Smooth muscle cell of the brain vasculature (primary cell): Measurements from ENCODE around the gene CYP2U1.
"Not testable (repeated sequence)": the region's sequence is repeated elsewhere in the genome, so short reads cannot be mapped to it uniquely, and the experiment has no call there.

Source experiments
- DNase-seq: peaks from one replicate; pipeline ENCODE4 v3.0.0-alpha.2; 2012; ENCODE audit warnings: low read depth, low spot score

Gene CYP2U1

DNA sequence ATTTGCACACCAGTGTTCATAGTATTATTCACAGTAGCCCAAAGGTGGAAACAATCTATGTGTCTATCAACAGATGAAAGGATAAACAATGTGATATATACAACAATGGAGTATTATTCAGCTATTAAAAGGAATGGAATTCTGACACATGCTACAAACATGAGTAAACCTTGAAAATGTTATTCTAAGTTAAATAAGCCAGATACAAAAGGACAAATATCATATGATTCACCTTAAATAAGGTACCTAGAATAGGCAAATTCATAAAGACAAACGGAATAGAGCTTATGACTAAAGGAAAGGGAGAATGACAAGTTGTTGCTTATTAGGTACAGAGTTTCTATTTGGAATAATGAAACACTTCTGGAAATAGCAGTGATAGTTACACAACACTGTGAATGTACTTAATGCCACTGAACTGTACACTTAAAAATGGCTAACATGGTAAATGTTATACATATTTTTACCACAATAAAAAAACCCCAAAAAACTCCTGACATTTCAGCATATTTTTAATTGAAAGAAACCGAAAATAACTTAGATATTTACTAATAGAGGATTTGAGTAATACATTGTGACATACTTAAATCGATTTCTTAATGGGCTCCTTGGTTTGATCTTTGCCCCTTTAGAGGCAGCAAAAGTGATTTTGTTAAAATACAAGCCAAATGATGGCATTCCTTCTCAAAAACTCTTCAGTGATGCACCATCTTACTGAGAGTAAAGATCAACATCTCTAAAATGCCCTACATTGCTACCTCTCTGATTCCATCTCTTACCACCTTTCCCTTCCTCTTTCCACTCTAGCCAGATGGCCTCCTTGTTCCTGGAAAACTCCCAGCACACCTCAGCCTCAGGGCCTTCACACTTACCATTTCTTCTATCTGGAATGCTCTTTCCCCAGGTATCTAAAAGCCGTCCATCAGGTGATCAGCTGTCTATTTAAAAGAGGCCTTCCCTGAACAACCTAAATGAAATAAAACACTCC is 8.6 kb upstream of the CYP2U1 start:
- DNase-seq, result no peak

DNA sequence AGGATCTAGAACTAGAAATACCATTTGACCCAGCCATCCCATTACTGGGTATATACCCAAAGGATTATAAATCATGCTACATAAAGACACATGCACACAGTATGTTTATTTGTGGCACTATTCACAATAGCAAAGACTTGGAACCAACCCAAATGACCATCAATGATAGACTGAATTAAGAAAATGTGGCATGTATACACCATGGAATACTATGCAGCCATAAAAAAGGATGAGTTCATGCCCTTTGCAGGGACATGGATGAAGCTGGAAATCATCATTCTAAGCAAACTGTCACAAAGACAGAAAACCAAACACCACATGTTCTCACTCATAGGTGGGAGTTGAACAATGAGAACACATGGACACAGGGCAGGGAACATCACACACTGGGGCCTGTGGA is 5.6 kb upstream of the CYP2U1 start:
- not testable (repeated sequence) for DNase-seq

DNA sequence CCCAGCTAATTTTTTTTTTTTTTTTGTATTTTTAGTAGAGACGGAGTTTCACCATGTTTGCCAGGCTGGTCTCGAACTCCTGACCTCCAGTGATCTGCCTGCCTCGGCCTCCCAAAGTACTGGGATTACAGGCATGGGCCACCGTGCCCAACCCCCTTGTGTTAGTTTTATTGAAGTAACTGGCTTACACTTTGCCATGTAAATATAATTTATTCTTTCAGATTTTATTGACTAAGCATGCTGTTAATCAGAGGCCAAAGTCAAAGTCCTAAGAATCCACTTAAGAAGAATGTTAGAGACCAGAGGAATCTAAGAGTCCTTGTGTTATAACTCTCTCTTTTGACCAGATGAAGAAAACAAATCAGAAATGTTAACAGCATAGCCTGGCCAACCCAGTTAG is 4.5 kb upstream of the CYP2U1 start:
- not testable (repeated sequence) for DNase-seq

DNA sequence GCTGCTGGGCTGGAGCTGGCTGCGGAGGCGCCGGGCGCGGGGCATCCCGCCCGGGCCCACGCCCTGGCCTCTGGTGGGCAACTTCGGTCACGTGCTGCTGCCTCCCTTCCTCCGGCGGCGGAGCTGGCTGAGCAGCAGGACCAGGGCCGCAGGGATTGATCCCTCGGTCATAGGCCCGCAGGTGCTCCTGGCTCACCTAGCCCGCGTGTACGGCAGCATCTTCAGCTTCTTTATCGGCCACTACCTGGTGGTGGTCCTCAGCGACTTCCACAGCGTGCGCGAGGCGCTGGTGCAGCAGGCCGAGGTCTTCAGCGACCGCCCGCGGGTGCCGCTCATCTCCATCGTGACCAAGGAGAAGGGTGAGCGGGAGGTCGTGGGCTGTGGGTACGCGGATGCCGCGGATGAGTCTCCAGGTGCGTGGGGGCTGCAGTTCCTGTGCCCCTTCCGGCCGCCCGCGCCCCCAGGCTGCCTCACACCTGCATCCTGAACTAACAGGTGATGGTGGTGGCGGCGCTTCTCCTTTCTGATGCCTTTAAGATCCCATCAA is 499 bp downstream of the CYP2U1 start:
- no peak for DNase-seq

DNA sequence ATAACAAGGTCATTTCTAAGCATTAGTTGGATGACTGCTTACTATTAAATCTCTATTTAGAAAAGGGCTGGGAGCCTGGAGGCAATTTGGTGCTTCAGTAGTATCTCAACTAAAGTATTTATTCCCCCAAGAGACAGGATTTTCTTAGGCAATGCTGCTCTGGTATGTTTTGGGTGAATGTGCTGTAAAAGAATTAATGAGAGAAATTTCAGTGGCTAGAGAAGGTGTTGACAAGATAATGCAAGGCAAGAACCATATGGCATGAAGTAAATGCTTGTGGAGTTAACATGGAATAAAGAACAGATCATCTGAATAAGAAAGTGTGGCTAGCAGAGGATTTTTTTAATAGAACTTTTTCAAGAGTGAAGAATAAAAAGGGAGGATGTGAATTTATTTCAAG is 3.9 kb downstream of the CYP2U1 start:
- DNase-seq, result no peak

DNA sequence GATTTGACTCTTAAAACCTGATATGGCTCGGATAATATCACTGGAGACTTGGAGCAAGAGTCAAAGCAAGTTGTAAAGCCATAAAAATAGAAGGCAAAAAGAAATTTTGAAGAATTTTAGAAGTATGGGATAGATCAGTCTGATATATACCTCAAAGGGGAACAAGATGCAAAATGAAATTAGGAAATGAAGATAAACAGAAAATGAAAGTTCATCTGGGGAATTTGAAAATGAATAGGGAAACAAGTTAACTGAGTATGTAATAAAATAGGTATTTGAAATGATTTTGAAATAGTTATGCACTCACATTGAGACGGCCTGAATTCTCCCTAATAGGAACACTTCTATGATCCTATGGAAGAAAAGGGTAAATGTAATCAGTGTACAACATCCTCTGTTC is 5.7 kb downstream of the CYP2U1 start:
- DNase-seq, result no peak

DNA sequence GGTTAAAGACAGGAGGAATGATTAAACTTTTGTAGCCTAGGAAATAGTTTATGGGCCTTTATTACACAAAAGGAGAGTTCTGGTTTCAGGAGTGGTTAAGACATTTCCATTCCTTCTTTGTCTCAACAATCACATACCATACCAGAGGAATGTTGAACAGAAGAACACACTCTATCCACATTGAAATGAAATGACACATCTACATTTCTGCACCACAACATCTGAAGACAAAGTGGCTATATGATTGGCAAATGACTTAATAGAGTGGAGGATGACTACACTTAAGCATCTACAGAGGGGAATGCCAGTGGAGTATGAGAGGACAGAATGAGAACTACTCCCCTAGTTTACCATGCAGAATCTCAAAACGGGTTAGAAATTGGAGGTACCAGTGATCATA is 8.0 kb downstream of the CYP2U1 start:
- DNase-seq, result no peak

DNA sequence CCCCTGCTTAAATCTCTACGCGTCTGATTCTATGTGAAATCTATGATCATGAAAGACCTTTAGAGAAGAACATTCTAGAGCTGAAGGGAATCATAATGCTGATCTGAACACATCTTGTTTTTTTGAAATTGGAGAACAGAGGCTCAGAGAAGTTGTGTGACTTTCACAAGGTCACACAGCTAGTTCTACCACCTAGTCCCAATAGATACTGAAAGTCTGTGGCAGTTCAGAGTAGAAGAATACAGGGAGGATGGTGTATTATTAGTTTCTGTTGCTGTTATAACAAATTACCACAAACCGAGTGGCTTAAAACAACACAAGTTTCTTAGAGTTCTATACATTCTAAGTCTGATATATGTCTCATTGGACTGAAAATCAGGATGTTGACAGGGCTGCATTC is 14.5 kb downstream of the CYP2U1 start:
- DNase-seq, result no peak

DNA sequence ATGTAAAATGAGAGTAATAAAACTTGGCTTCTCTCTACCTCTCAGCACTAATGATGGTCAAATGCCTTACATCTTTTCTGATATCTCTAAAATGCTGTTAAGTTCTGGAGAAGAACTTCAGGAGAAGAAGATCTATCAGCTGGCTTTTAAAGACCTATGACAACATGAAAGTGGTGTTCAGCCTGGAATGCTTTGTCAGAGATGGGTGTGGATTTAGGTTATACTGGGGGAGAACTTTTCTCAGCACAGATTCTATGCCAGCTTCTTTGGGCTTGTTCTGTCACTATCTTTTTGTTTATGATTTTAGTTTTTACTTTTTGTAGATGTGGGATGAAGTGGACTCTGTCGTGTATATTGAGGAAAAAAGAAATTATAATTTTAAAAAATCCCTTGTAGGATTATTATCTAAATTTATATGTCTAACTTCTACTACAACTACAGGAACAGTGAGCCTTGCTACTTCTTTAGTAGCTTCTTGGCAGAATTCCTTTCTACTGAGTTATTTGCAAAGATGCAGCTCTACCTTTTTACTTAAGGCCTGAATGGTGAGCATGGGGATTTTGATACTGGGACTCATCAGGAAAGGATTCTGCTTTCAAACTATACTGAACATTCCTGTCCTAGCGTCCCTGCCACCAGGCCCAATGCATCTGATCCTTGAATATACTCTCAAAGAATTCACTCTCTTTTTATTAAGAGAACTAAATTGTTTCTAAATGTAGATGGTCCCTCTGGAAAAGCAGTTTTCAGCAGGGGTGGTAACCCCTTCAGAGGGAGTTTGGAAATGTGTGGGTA is 19.6 kb downstream of the CYP2U1 start:
- no peak for DNase-seq

DNA sequence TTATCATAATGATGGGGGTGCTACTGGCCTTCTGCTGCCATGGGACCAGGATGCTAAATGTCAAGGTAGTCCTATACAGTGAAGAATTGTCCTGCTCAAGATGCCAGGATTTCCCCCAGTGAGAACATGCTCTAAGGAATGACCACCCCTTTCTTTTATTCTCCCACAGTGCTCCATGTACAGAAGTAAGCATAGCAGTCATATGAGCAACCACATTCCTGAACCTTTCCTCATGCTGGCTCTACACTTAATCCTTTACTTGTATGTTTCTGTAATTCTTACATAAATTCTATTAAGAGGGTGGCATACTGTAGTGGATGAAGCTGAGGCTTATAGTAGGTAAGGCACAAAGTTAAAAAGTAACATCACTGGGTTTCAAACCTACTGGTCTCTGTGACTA is 20.2 kb downstream of the CYP2U1 start:
- no peak for DNase-seq

DNA sequence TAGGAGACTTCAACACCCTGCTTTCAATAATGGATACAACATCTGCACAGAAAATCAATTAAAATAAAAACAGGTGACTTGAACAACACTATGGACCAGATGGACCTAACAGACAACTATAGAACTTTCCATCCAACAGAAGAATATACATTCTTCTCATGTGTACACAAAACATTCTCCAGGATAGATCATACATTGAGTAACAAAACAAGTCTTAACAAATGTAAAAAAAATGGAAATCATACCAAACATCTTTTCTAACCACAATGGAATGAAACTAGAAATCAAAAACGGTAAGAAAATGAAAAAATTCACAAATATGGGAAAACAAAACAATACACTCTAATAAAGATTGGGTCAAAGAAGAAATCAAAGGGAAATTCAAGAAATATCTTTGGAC is 24.7 kb downstream of the CYP2U1 start:
- no peak for DNase-seq

DNA sequence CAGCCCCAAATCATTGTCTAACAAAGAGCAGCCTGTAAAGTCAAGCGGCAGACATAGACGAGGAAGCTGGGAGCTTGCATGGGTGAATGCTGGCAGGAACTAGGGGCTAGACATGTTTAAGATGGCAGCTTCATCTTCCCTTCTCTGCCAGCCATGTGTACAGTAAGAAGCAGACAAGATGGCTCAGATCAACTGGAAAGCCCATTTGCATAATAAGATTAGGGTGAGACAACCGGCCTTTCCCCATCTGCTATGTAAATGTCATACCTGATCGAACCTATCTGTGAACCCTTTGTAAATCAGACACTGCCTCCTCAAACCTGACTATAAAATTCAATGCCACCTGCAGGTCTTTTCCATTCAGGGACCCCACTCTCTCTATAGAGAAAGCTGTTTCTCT is 35.6 kb downstream of the CYP2U1 start:
- no peak for DNase-seq

DNA sequence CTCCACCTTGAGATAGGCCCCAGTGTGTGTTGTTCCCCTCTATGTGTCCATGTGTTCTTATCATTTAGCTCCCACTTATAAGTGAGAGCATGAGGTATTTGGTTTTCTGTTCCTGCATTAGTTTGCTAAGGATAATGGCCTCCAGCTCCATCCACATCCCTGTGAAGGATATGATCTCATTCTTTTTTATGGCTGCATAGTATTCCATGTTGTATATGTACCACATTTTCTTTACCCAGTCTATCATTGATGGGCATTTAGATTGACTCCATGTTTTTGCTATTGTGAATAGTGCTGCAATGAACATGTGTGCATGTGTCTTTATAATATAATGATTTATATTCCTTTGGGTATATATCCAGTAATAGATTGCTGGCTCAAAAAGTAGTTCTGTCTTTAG is 36.2 kb downstream of the CYP2U1 start:
- DNase-seq, result not testable (repeated sequence)

DNA sequence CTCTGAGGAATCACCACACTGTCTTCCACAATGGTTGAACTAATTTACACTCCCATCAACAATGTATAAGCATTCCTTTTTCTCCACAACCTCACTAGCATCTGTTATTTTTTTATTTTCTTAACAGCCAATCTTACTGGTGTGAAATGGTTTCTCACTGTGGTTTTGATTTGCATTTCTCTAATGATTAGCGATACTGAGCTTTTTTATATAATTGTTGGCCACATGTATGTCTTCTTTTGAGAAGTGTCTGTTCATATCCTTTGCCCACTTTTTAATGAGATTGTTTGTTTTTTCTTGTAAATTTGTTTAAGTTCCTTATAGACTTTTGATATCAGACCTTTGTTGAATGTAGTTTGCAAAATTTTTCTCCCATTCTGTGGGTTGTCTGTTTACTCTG is 36.6 kb downstream of the CYP2U1 start:
- DNase-seq, result not testable (repeated sequence)

DNA sequence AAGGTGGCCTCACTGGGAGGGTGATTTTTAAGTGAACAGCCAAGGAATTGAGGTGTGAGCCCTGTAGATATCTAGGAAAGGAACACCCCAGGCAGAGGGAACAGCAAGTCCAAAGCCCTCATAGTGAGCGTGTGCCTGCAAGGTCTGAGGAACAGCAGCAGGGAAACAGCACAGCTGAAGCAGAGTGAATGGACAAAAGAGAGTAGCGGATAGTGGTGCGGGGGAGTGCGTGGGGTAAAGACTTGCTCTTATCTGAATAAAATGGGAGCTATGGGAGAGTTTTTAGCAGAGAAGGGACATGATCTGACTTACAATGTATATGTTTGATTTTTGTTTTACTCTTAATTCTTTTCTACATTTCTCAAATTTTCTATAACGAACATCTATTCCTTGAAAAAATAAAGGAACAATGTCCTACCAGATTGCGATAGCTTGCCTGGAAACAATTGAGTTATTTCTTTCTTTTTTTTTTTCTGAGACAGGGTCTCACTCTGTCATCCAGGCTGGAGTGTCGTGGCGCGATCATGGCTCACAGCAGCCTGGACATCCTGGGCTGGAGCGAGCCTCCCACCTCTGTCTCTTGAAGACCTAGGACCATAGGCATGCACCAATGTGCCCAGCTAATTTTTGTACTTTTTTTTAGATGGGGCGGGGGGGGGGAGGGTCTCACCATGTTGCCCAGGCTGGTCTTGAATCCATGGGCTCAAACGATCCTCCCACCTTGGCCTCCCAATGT is 38.9 kb downstream of the CYP2U1 start:
- no peak for DNase-seq

DNA sequence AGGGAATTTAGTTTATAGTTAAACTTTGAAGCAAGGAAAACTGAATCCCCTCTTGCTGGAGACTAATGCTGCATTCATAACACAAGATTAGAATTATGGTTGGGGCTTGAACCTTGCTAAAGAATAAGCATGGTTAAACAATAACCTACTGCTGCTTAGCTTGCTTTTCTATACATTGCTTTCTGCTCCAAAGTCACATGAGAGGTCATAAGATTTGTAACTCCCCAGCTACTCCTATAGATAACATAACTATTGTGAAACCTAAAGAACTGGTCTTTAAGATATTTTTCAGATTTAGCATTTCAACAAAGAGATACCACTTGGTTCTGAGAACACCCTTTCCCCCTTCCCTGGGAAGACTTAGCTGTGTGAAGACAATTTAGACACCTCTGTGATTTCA is 41.3 kb downstream of the CYP2U1 start:
- DNase-seq, result no peak

DNA sequence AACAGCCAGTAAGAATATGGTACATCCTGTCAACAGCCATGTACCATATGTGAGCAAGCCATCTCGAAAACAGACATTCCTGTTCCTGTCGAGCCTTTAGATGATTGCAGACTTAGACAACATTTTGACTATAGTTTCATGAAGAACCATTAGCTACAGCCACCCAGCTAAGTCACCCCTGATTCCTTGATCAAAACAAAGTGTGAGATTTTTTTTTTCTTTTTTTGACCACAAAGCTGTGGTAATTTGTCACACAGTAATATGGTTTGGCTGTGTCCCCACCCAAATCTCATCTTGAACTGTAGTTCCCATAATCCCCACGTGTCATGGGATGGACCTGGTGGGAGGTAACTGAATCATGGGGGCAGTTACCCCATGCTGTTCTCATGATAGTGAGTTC is 43.2 kb downstream of the CYP2U1 start:
- DNase-seq, result no peak

DNA sequence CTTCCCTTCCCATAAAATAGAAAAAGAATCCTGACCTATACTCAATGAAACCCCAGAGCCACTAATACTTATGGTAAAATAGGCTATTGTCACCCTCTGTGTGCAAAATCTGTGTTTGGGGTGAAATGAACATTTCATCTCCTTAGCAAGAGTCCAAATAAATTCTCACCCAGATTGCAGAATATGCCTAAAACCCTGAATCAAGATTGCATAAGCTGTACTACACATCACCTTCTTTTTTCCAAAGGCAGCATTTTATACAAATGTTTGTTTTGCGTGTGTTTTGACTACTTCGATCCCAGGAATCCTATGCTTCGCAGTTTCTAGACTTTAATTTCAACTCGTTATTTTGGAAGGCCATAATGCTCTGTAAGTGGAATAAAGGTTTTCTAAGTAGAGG is 46.1 kb downstream of the CYP2U1 start:
- DNase-seq, result no peak

DNA sequence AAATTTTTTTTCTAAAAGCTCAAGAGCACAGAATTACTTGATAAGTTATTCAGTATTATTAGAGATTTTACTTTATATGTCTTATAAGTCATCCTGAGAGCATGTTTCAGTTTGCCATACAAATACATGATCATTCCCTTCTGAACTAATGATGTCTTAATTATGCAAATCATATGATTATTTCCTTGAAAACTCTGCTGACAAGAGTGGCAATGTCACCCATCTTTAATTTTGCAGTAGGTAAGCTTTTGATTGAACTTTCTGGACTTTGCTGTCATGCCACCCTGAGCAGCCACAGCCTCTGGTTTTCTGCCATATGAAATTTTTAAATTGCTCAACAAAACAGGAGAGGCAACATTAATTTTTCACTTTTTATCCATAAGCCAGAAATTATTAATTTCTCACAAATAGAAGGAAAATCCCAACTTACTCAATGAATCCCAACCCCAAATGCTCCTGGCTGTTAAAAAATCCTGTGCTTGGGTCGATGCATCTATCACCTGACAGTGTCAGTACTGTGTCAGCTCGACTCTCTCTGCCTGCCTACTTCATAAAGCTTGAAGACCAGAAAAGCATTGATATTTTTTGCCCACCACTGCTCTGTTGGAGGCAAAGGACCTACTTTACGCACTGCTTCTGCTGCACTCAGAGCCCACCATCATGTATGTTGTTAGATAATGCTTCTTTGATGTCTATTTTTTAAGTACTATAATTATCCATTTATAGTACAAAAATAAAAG is 46.8 kb downstream of the CYP2U1 start:
- no peak for DNase-seq

DNA sequence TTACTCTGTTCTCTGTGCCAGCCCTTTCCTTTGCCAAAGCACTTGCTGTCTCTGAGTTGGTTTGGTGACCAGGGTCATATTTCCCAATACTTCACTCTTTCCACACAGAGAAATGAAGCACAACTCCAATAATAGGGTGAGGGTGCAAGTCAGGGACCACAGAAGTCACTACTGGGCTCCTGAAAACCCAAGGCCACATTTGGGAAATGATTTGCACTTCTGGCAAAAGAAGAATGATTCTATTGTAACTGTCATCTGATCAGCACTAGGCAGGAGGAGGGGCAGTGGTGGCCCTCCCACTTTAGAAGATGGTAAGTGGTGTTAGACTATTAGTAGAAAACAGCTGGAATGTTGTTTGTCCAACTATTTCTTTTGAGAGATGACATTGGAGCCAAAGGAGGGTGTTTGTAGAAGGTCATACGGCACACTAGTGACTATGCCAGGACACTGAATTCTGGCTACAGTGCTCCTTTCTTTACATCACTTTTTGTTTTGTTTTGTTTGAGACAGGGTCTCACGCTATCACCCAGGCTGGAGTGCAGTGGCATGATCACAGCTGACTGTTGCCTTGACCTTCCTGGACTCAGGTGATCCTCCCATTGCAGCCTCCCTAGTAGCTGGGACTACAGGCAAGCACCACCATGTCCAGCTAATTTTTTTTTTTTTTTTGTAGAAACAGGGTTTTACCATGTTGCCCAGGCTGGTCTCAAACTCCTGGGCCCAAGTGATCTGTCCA is 47.5 kb downstream of the CYP2U1 start:
- DNase-seq, result no peak
